ENCODE results near the gene RUFY2.

The RUFY2 gene

GRCh38 chr10:68336754-68337351, 70.2 kb downstream of the RUFY2 start:
- no peak for TF ChIP-seq CTCF (IDR thresholded peaks at IDR 0.05; ENCODE audit: poor library complexity, severe bottlenecking)
- H3K27me3 ChIP-seq (ENCODE audit: insufficient read depth, poor library complexity, severe bottlenecking) = no peaks in the 10 kb centered on the region
- no peaks in the 10 kb centered on the region for H3K9me3 ChIP-seq (ENCODE audit: severe bottlenecking)
- ATAC-seq (ENCODE audit: low read depth) (no peak), DNase-seq (ENCODE audit: low spot score) (no peak)
- H3K4me3 ChIP-seq (ENCODE audit: severe bottlenecking) = no peak overlapping the region
- peaks cover 23% of the 10 kb centered on the region for H3K4me1 ChIP-seq (ENCODE audit: insufficient read depth, poor library complexity, severe bottlenecking)
- H3K36me3 ChIP-seq (ENCODE audit: low read depth) = peaks cover 84% of the 10 kb centered on the region
- H3K27ac ChIP-seq (ENCODE audit: poor library complexity, severe bottlenecking) = no peak overlapping the region

GRCh38 chr10:68334672-68335467, 72.2 kb downstream of the RUFY2 start:
- Histone ChIP-seq H3K27me3 (ENCODE audit: insufficient read depth, poor library complexity, severe bottlenecking) (no peaks in the 10 kb centered on the region), H3K36me3 (ENCODE audit: low read depth) (peaks cover 65% of the 10 kb centered on the region), H3K4me1 (ENCODE audit: insufficient read depth, poor library complexity, severe bottlenecking) (peaks cover 23% of the 10 kb centered on the region), H3K9me3 (ENCODE audit: severe bottlenecking) (no peaks in the 10 kb centered on the region), H3K27ac (ENCODE audit: poor library complexity, severe bottlenecking) (no peak overlapping the region), H3K4me3 (ENCODE audit: severe bottlenecking) (peak overlapping the region; percentile 69)
- no peak for TF ChIP-seq CTCF (IDR thresholded peaks at IDR 0.05; ENCODE audit: poor library complexity, severe bottlenecking)
- ATAC-seq (ENCODE audit: low read depth) (no peak), DNase-seq (ENCODE audit: low spot score) (no peak)

- H3K4me3 ChIP-seq (ENCODE audit: severe bottlenecking) = peak overlapping the region; percentile 69
- peaks cover 53% of the 10 kb centered on the region for H3K36me3 ChIP-seq (ENCODE audit: low read depth)
- H3K27ac ChIP-seq (ENCODE audit: poor library complexity, severe bottlenecking) = peak overlapping the region; percentile 81
- H3K9me3 ChIP-seq (ENCODE audit: severe bottlenecking) = no peaks in the 10 kb centered on the region
- ATAC-seq (ENCODE audit: low read depth) (no peak), DNase-seq (ENCODE audit: low spot score) (no peak)
- H3K27me3 ChIP-seq (ENCODE audit: insufficient read depth, poor library complexity, severe bottlenecking) = no peaks in the 10 kb centered on the region
- H3K4me1 ChIP-seq (ENCODE audit: insufficient read depth, poor library complexity, severe bottlenecking) = peaks cover 23% of the 10 kb centered on the region
- TF ChIP-seq CTCF (IDR thresholded peaks at IDR 0.05; ENCODE audit: poor library complexity, severe bottlenecking) = no peak
Measured at GRCh38 chr10:68333440-68334431, 73.3 kb downstream of the RUFY2 start.

GRCh38 chr10:68333058-68333395, 74.0 kb downstream of the RUFY2 start:
- H3K27ac ChIP-seq (ENCODE audit: poor library complexity, severe bottlenecking) = peak overlapping the region; percentile 81
- no peaks in the 10 kb centered on the region for H3K9me3 ChIP-seq (ENCODE audit: severe bottlenecking)
- H3K36me3 ChIP-seq (ENCODE audit: low read depth) = peaks cover 46% of the 10 kb centered on the region
- DNase-seq (ENCODE audit: low spot score) (no peak), ATAC-seq (ENCODE audit: low read depth) (no peak)
- H3K4me3 ChIP-seq (ENCODE audit: severe bottlenecking) = peak overlapping the region; percentile 69
- peak; percentile 26 for TF ChIP-seq CTCF (IDR thresholded peaks at IDR 0.05; ENCODE audit: poor library complexity, severe bottlenecking)
- no peaks in the 10 kb centered on the region for H3K27me3 ChIP-seq (ENCODE audit: insufficient read depth, poor library complexity, severe bottlenecking)
- H3K4me1 ChIP-seq (ENCODE audit: insufficient read depth, poor library complexity, severe bottlenecking) = peaks cover 27% of the 10 kb centered on the region

Measured in RWPE2 (cell line).